GM12864 (cell line): ENCODE measurements around the gene CCNK.

Source experiments
- DNase-seq: peaks from one replicate; pipeline ENCODE4 v3.0.0-alpha.2; 2011; ENCODE audit warnings: low read depth
- H3K4me3 ChIP-seq: 2 replicates; pipeline ENCODE4 v1.5.1; 2011; ENCODE audit warnings: mild to moderate bottlenecking, low read depth, low read length, control low read depth
- TF ChIP-seq, protein P1 (sequence below): IDR thresholded peaks from 2 replicates; pipeline ENCODE4 v1.5.1; 2011; ENCODE audit warnings: low read depth, mild to moderate bottlenecking, moderate library complexity, low read length, control low read depth, inconsistent platforms; ENCODE audit errors: missing control alignments

The CCNK gene

DNA sequence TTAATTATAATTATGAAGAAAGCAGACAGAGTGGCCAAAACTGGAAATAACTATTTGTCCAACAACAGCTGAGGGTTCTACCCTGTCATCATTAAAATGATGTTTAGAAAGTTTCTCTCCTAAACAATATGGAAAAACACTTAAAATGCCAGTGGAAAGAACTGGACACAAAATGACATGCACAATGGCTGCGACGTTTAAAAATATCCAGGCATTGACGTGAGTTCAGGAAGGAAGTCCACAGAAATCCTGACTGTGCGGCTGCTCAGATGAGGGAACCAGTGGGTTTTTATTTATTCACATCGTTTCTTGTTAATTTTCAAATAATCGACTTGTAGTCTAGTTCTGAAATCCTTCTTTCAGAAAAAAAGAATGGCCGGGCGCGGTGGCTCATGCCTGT, 58.3 kb downstream of the CCNK start:
- TF ChIP-seq, protein P1, sequence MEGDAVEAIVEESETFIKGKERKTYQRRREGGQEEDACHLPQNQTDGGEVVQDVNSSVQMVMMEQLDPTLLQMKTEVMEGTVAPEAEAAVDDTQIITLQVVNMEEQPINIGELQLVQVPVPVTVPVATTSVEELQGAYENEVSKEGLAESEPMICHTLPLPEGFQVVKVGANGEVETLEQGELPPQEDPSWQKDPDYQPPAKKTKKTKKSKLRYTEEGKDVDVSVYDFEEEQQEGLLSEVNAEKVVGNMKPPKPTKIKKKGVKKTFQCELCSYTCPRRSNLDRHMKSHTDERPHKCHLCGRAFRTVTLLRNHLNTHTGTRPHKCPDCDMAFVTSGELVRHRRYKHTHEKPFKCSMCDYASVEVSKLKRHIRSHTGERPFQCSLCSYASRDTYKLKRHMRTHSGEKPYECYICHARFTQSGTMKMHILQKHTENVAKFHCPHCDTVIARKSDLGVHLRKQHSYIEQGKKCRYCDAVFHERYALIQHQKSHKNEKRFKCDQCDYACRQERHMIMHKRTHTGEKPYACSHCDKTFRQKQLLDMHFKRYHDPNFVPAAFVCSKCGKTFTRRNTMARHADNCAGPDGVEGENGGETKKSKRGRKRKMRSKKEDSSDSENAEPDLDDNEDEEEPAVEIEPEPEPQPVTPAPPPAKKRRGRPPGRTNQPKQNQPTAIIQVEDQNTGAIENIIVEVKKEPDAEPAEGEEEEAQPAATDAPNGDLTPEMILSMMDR = no peak
- H3K4me3 ChIP-seq = no peak overlapping the region
- DNase-seq = no peak

DNA sequence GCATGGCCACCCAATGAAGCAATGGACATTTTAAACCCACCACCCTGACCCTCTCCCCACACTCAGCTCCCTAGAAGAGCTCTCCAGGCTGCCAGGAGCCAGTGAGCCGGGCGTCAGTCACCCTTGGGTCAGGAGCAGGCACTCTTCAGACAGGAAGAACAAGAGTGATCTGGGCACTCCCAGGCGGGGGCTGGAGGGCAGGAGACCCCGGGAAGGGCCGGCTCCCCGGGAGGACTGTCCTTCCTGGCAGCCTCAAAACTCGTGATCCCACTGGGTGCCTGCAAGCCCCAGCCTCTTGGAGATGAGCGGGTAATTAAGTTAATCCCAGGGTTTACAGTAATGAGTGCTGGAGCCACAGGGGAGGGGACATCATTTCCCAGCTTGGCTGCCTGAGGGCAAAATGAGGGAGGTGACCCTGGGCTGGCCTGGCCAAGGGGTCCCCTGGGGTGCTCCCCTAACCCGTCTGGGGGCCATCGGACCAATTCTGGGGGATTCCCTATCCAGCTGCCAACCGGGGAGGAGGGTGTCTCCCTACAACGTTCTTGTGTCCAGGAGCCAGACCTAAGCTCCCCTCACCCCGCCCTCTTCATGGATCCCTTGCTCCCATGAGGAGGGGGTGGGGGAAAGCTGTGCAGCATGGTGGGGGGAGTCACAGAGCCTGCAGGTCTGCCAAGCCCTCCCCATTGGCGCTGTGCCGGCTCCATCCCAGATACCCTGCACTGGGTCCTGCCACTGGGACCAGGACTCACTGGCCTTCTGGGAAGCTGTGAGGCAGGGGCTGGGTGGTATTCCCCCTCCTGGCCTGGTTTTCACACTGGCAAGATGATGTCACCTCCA, 59.2 kb downstream of the CCNK start:
- DNase-seq = no peak
- TF ChIP-seq, protein P1 = no peak
- no peak overlapping the region for H3K4me3 ChIP-seq

DNA sequence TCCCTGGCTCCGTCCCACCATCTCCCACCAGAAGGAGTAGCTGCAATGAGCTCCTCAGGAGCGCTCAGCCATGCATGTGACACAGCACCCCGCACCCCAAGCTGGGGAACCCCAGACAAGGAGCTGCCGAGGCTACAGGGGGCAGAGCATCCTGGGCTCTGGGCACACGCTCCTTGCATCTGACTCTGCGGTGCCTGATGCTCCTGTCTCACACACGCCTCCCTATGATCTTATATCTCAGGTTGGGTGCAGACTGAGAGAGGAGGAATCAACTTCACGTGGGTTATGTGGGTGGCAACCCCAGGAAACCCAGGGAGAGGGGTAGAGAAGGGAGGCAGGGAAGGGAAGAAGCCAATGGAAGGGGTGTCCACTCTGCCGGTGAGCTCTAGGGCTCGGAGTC, 60.0 kb downstream of the CCNK start:
- H3K4me3 ChIP-seq = no peak overlapping the region
- DNase-seq = no peak
- TF ChIP-seq, protein P1 = no peak

DNA sequence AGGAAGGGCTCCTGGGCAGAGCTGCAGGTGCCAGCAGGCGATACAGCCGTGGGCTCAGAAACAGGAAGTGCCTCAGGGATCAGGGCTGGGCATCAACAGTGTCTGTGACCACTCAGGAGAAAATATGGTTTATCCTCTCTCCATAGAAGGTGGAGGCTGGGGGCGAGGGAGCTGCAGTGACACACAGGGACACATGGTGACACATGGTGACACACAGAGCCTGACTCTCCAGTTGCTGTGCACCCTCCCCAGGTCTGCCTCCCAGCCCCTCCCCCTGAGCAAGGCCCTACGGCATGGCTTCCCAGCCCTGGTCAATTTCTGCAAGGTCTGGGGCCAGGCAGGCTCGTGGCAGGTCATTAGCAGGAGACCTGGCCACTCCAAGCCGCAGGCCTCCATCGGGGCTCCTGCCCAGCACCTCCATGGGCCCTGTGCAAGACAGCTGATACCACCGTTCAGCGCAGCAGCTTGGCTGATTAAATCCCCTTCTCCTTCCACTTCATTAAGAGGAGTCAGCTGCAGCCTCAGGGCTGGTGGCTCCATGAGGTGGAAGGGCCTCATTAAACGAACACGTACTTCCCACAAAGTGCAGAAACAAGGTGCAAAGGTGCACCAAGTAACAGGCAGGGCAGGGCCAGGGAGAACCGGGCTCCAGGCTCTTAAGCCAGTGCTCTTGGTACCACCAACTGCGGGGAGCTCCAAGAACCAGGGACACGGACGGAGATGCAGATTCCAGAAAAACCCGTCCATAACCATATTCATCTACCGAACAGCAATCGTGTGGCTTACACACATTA, 60.7 kb downstream of the CCNK start:
- TF ChIP-seq, protein P1 = no peak
- no peak for DNase-seq
- no peak overlapping the region for H3K4me3 ChIP-seq

DNA sequence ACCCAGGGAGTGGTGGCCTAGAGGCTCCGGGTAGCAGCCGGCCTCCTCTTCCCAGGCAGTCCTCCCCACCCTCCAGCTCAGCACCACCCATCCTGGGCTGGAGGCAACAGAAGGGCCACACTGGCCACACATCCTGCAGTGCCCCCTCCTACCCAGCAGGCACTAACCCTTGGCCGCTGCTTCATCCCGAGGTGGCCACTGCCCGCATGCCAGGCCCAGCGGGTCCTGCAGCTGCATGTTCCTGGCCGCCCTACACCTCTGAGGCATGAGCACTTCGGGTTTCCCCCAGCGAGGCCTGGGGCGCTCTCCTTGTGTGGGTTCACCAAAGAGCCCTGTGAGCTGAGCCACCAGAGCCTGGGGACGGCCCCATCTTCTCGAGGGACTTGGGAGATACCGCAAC, 61.4 kb downstream of the CCNK start:
- H3K4me3 ChIP-seq = no peak overlapping the region
- DNase-seq = no peak
- TF ChIP-seq, protein P1 = no peak

DNA sequence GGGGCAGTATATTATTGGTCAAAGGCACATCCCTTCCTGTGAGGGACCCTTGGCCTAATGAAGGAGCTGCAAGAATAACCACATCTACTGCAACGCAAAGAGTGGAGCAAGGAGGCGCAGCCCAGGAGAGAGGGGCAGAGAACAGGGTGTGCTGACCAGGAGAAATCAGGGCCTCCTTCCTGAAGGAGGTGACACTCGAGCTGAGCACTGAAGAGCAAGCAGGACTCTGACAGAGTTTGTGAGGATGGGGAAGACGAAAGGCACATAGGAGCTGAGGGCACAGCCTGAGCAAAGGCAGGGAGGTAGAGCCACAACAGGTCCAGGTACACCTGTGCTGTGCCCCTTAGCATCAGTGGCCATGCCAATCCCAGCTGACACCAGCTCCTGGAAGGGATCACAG, 62.2 kb downstream of the CCNK start:
- TF ChIP-seq, protein P1 = no peak
- no peak for DNase-seq

More for the DNA sequence above, 62.2 kb downstream of the CCNK start:
- H3K4me3 ChIP-seq = no peak overlapping the region
